ENCODE measurements around the gene GTF2E1.

DNA sequence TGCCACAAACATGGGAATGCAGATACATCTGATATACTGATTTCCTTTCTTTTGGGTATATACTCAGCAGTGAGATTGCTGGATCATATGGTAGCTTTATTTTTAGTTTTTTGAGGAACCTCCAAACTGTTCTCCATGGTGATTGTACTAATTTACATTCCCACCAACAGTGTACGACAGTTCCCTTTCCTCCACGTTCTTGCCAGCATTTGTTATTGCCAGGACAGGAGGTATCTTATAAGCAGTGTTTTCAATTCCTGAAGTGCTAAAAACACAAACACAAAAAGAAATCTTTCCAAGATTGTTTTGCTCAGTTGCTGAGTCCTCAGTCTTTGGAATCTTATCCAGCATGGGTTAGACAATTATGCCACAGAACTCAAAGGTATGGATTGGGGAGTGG is 13.5 kb downstream of the GTF2E1 start:
- TF ChIP-seq, protein P1, sequence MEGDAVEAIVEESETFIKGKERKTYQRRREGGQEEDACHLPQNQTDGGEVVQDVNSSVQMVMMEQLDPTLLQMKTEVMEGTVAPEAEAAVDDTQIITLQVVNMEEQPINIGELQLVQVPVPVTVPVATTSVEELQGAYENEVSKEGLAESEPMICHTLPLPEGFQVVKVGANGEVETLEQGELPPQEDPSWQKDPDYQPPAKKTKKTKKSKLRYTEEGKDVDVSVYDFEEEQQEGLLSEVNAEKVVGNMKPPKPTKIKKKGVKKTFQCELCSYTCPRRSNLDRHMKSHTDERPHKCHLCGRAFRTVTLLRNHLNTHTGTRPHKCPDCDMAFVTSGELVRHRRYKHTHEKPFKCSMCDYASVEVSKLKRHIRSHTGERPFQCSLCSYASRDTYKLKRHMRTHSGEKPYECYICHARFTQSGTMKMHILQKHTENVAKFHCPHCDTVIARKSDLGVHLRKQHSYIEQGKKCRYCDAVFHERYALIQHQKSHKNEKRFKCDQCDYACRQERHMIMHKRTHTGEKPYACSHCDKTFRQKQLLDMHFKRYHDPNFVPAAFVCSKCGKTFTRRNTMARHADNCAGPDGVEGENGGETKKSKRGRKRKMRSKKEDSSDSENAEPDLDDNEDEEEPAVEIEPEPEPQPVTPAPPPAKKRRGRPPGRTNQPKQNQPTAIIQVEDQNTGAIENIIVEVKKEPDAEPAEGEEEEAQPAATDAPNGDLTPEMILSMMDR (IDR thresholded peaks at IDR 0.05; ENCODE audit: insufficient read depth, low read length, poor library complexity, severe bottlenecking): no peak
- TF ChIP-seq EZH2phosphoT487 (conservative IDR thresholded peaks at IDR 0.05; ENCODE audit: low read length): no peak
